Stimulated activated naive CD4-positive, alpha-beta T cell treated with Interleukin-2 at 50 U/mL for 16 hours (primary cell): ENCODE data around the gene ZNF761.
"Not testable (repeated sequence)": the region's sequence is repeated elsewhere in the genome, so short reads cannot be mapped to it uniquely, and the experiment has no call there.

Source experiments
- DNase-seq: peaks from one replicate; lab custom pipeline; 2025; lab: John Stamatoyannopoulos, UW

ZNF761 gene

DNA sequence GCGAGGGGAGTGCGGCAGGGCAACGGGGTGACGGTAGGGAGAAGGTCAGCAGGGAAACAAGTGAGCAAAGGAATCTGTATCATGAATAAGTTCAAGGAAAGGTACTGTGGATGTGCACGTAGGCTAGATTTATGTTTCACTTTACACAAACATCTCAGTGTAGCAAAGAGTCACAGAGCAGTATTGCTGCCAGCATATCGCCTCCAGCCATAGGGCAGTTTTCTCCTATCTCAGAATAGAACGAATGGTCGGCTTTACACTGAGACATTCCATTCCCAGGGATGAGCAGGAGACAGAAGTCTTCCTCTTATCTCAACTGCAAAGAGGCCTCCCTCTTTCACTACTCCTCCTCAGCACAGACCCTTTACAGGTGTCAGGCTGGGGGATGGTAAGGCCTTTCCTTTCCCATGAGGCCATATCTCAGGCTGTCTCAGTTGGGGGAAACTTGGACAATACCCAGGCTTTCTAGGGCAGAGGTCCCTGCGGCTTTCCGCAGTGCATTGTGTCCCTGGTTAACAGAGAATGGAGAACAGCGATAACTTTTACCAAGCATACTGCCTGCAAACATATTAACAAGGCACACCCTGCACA is 28.4 kb downstream of the ZNF761 start:
- not testable (repeated sequence) for DNase-seq

DNA sequence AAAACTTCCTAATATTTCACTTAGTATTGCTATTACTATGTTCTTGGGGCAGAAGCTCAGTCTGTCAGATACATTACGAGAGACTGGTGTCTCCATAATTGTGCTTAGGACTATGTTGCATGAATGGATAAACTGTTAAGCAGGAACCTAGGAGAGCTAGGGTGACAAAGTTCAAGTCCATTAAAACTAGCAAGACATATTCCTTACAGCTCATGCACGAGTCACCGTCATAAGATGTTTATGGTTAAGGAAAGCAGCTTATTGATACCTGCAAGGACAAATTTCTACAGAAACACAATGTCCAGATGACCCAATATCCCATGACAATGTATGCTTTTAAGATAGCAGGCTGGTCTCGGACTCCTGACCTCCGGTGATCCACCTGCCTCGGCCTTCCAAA is 30.1 kb downstream of the ZNF761 start:
- DNase-seq: no peak

DNA sequence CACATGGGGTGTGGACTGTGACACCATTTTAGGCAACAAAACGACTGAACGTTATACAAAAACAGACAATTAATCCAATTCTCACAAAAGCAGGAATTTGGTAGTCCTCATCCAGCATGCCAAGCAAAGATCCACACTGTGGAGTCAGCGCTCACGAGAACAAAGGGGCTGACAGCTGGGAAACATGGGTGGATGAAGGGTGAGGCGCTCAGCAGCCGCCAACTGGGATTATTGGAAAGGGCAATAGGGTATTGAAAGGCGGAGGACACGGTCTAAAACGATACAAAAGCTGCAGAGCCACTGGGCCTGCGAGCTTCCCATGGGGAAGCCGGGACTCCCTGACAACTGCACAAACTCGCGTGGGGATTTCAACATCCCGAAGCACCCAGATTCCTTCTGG is 31.1 kb downstream of the ZNF761 start:
- DNase-seq: no peak

DNA sequence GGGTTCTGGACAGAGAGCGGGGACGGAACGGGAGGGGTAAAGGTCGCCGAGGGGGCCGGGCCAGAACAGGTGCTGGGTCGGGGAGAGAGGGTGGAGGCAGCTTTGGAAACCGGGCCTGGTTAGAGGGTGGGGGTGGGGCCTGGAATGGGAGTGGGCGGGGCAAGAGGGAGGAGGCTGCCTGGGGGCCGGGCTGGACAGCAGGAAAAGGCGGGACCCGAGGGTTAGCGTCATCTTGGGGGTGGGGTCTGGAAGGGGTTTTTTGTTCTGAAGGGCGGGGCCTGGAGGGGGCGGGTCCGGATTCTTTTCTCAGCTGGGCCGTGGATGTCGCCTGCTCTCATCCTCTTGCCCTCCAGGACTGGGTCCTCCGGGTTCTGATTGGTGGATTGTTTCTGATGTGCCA is 31.5 kb downstream of the ZNF761 start:
- DNase-seq: no peak

DNA sequence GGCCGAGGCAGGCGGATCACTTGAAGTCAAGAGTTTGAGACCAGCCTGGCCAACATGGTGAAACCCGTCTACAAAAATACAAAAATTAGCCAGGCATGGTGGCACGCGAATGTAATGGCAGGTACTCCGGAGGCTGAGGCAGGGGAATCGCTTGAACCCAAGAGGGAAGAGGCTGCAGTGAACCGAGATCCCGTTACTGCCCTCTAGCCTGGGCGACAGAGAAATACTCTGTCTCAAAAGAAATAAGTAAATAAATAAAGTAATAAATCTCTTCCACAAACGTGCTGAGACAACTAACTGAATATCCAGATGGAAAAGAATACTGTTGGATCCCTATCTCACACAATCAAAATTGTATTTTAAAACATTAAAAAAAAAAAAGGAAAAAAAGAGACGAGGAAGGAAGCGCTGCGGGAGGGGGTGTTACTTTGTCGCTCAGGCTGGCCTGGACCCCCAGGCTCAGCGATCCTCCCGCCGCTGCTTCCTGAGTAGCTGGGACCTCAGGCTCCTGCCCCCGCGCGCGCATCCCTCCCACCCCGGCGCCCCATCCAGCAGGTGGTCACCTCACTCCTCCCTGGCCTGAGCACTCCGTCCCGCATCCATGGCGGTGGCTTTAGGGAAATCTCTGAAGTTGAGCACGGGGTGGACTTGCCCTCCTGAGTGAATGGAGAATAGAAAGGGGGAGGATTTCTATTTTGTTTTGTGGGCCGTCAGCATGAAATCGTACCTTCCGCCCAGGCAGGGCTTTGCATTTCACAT is 35.1 kb downstream of the ZNF761 start:
- DNase-seq: no peak

DNA sequence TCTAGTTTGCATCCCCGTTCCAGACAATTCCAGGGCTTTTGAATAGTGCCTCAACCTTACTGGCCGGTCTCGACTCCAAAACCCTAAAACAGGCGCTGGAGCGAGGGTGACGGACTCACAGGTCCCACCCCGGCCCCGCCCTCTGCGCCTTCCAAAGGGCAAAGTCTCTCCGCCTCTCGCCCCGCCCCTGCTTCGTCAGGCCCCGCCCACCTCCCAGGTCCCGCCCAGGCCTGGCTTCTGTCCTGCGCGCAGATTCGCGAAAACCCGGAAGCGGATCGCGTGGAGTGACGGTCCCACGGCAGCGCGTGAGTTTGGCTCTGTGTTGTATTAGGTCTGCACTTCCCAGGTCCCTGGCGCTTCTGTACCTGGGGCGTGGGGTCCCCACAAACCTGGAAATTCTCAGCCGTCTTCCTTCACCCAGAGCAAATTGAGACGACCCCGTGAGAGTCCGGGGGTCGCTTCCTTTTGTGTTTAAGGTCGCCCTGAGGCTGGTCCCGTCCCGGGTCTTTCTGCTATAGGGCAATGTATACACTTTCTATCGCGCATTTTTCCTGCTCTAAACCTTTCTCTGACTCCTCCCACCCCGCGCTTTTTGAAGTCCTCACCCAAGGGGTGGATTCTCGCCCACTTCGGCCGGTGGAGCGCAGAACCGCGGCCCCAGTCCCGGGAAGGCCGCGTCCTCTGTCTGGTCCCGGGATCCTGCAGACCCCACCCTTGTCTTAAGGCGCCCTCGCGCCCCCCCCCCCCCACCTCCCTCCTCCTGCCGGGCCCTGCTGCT is 35.9 kb downstream of the ZNF761 start, which contains the start of gene ZNF813:
TSS of gene ZNF813 (plus strand) at position 249 of the 778 bp plus-strand sequence. CDS start 16,090 bp downstream, outside the sequence.
- DNase-seq: peak; percentile 92

DNA sequence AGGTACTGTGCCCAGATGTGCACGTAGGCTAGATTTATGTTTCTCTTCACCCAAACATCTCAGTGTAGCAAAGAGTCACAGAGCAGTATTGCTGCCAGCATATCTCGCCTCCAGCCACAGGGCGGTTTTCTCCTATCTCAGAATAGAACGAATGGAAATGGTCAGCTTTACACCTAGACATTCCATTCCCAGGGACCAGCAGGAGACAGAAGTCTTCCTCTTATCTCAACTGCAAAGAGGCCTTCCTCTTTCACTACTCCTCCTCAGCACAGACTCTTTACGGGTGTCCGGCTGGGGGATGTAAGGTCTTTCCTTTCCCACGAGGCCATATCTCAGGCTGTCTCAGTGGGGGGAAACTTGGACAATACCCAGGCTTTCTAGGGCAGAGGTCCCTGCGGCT is 36.8 kb downstream of the ZNF761 start:
- not testable (repeated sequence) for DNase-seq

DNA sequence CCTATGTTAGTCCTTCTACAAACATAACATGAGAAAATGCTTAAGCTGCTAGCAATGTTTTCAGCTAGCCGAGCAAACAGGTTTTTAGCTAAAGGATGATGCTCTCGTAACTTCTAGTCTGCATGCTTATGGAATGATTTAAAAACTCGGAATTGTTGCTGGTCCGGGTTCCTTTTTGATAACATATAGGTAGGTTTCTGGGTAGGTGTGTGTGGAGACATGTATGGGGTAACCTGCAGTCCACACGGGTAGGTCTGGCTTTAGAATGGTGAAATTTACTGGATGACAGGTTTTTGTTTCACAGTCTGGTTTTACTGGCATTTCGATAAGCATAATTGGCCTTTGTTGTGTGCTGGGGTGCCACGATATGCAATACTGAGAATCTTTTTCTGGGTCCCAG is 40.1 kb downstream of the ZNF761 start:
- no peak for DNase-seq

DNA sequence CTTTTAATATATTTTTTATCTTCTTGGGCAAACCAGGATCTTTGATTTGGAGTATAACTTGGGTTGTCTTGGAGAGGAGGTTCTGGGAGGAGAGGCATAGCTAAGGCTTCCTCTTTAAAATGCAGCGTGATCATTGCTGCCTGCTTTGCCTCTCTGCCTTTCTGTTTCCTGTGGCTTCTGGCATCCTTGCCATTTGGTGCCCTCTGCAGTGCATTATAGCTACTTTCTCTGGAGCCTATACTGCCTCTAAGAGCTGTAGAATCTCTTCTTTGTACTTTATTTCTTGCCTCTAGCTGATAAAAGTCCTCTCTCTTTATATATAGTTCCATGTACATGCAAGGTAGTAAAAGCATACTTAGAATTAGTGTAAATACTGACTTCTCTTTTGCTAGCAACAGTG is 43.0 kb downstream of the ZNF761 start:
- DNase-seq: not testable (repeated sequence)

DNA sequence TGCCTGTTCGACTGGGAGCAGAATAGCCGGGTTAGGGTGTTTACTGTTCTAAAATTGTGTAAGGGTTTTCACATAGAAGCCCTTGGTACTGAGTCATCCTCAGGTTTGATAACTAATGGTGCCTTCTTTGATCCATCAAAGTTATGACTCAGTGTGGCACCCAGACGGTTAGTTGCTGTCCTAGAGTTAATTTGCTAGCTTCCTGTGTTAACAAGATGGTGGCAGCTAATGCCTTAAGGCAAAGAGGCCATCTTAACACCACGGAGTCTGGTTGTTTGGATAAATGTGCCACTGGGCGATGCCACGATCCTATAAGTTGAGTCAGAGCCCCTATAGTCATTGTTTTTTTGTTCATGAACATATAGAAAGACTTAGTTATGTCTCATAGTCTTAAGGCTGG is 43.7 kb downstream of the ZNF761 start:
- DNase-seq: not testable (repeated sequence)

DNA sequence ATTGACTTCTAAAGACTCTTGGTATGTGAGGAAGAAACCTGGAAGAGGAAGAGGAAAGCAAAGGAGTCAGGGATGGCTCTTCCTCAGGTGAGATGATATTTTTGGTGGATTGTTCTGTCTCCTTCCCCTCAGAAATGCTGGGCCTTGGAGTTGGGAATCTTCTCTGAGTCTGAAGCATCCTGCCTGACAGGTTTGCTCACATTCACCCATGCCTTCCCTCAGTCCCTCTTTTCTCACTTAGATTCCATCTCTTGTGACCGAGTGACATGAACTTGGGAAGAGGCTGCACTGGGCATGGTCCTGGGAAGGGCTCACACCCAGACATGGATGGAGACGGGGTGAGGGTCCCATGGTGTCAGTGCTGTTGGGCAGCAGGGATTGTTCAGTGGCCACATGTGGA is 52.0 kb downstream of the ZNF761 start:
- not testable (repeated sequence) for DNase-seq

DNA sequence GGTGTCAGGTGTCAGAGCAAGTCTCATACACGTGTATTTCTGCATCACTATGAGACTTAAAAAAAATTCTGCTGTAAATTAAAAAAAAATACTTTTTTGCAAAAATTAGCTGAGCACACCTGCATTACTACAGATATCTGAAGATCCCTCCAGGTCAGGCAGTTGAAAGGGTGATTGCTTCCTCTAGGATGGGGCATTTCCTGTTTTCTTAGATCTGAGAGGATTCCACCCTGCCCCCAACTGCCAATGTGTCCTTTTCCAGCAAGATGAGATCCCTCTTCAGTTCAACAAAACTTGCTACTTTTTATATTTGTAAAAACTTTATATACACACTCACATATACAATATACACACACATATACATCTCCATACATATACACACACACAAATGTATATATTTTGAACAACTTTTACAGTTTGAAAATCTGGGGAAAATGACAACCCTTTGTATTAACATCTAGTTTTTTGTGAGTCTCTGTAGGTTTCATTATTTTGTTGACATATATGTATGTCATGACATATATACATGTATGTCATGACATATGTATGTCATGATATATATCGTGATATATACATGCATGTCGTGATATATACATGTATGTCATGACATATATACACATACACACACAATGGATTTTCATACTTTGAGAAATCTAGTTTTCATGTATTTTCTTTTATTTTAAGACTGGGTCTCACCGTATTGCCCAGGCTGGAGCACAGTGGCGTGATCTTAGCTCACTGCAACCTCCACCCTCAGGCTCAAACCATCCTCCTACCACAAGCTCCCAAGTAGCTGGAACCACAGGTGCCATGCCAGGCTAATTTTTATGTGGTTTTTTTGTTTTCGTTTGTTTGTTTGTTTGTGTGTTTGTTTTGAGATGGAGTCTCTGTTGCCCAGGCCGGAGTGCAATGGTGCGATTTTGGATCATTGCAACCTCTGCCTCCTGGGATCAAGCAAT is 53.5 kb downstream of the ZNF761 start:
- no peak for DNase-seq

DNA sequence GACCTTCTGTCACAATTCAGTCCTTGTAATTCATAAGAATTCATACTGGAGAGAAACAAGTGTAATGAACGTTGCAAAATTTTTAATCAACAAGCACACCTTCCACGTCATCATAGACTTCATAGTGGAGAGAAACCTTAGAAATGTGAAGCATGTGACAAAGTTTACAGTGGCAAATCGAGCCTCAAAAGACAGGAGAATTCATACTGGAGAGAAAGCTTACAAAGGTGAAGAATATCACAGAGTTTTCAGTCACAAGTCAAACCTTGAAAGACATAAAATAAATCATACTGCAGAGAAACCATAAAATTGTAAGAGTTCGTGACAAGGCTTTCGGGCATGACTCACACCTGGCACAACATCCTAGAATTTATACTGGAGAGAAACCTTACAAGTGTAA is 60.4 kb downstream of the ZNF761 start:
- DNase-seq: no peak

DNA sequence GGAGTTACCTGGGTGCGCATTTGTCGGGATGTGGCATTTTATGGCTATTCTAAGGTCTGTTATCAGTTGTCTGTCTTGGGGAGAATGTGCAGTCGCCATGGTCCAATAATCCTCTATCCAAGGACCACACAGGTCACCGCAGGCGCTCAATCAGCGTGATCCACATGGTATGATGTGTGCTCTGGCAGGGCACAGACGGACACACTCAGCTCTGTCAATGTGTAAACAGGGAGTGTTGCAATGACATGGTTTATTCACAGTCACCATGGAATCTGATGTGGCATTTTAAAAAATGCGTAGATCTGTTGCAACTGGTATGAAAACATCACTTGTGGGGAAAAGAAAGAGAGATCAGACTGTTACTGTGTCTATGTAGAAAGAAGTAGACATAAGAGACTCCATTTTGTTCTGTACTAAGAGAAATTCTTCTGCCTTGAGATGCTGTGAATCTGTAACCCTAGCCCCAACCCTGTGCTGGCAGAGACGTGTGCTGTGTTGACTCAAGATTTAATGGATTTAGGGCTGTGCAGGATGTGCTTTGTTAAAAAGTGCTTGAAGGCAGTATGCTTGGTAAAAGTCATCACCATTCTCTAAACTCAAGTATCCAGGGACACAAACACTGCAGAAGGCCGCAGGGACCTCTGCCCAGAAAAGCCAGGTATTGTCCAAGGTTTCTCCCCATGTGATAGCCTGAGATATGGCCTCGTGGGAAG is 65.7 kb downstream of the ZNF761 start:
- not testable (repeated sequence) for DNase-seq

DNA sequence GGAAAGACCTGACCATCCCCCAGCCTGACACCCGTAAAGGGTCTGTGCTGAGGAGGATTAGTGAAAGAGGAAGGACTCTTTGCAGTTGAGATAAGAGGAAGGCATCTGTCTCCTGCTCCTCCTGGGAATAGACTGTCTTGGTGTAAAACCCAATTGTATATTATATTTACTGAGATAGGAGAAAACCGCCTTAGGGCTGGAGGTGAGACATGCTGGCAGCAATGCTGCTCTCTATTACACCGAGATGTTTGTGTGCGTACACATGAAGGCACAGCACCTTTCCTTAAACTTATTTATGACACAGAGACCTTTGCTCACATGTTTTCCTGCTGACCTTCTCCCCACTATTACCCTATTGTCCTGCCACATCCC is 66.2 kb downstream of the ZNF761 start:
- DNase-seq: not testable (repeated sequence)

DNA sequence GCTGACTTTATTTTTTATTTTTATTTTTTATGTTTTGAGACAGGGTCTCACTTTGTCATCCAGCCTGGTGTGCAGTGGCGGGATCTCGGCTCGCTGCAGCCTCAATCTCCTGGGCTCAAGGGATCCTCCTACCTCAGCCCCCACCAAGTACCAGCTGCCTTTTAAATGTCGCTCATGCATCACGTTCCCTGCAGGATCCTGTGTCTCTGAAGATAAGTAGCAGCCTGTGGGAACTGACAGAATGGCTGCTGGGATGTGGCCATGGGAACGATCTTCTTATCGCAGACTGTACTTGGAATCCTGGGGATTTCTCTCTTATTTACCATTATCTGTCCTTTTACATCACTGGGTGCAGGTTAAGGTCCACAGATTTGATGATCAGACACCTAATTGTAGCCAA is 71.4 kb downstream of the ZNF761 start:
- not testable (repeated sequence) for DNase-seq

DNA sequence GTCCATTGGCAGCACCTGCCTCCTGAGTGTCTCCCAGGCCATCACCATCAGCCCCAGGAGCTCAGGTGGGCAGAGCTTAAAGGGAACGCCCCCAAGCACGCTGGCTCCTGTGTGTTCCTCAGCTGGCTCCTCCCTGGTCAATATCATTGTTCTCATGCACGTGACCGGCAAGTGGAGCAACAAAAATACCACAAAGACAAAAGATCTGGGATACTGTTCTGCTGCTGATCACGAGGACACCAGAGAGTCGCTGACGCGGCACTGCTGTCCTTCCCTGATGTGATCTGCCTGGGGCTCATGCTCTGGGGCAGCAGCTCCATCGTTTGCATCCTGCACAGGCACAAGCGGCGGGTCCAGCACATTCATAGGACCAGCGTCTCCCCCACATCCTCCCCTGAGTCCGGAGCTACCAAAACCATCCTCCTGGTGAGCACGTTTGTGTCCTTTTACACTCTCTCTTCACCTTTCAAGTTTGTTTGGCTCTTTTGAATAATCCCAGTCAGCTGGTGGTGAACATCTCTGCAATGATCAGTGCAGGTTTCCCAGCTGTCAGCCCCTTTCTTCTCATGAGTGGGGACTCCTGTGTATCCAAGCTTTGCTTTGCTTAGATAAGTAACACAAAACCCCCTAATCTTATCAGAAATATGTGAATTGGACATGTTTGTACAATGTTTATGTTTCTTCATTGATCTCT is 72.0 kb downstream of the ZNF761 start:
- DNase-seq: not testable (repeated sequence)

DNA sequence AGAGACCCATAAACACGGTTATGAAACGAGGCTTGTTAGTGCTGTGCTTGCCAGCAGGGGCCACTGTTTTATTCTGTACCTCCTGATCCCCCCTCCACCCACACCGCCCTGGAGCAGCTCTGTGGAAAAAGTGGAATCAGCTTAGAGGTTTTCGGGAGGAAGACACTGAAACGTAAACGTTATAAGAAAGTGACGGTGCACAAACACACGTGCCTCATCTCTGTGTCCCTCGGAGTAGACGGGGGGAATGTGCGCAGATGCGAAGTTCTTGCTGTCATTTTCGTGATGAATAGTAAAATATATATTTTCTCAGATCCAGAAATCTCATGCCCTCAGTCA is 72.5 kb downstream of the ZNF761 start:
- not testable (repeated sequence) for DNase-seq

DNA sequence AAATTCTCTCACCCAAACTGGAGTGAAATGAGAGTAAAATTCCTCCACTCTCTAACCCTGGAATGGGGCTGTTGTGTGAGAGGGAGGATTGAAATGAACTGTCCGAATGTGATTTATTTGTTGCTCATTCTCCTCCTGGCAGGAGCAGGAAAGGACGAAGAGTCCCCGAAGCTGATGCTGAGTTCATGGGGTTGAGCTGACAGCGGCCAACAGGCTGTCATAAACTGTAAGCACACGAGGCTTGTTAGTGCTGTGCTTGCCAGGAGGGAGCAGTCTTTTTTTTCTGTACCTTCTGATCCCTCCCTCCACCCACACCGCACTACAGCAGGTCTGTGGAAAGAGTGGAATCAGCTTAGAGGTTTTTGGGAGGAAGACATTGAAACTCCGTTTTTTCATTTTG is 73.1 kb downstream of the ZNF761 start:
- DNase-seq: no peak

DNA sequence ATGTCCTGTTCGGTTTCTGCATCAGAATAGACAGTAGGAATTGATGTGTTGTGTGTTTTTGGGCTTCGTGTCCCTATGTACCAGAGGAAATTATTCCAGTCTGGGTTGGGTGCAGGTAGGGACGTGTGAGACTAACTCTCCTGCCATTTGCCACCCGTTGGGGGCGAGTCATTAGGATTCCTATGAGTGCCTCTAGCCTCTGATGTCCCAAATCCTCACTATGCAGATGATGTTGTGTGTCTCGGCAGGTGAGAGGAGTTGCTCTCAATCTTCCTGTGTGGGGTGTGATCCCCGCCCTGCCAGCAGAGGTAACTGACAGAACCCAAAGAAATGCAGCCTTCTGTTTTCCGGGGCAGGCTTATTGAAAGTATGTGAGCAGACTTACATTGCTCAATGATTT is 74.9 kb downstream of the ZNF761 start:
- DNase-seq: no peak
